Tongue (tissue), 2 donors: ENCODE results near the gene KIAA1217. TPM values are rescaled to one million over a fixed set of nuclear protein-coding genes. Genes with fewer than 3 reads are reported as not detected.

Source experiments
- DNase-seq: peaks from one replicate; pipeline ENCODE4 v3.0.0-alpha.2; 2015
- total RNA-seq: library from RNA; depleted of rRNA; stranded (reverse); fragments of >200 nt; gene quantifications from one replicate; pipeline ENCODE4 v1.2.3, GENCODE V29; 2014

KIAA1217 gene
- total RNA-seq, 1 donor from 2014 or later, result 36.0 TPM

GRCh38 chr10:24370877-24371276 lies 161.9 kb downstream of the KIAA1217 start:
- no peak for DNase-seq

DNA sequence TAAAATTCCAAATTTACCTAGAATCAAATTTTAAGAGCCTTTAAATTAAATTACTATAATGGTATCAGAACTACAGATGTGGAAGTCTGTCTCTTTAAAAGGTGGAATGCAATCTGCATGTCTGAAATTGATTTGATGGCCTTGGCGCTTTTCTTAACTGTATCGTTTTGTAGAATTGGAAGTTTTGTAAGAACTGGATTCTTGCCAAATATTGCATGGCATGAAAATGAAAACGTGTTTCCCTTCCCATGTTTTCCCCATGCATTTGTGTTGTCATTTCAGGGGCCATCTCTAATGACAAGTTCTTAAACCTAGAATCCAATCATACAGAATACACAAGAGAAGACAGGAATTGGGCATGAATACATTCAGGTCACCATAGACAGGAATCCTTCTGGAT lies 162.5 kb downstream of the KIAA1217 start:
- DNase-seq, result no peak

GRCh38 chr10:24374134-24374915 lies 165.4 kb downstream of the KIAA1217 start:
- DNase-seq, result no peak

- DNase-seq, result no peak
Observed at GRCh38 chr10:24375510-24375909, 166.6 kb downstream of the KIAA1217 start.

DNA sequence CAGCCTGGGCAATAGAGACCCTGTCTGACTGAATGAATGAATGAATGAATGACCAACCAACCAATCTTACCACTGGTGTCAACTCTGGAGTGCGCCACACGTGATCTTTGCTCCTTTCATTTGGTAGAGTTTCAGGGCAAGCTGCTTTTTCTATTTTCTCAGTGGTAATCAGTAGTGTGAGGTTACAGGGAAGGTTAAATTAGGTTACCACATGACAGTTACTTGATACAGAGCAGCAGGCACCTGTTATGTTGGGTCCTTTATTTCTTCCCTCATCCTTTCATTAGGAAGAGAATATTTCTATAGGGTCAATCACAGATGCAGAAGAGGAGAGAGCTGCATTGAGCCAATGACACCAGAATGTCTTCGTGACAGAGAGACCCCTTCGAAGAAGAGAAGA lies 167.8 kb downstream of the KIAA1217 start:
- no peak for DNase-seq

GRCh38 chr10:24378126-24378920 lies 169.4 kb downstream of the KIAA1217 start:
- DNase-seq, result no peak

DNA sequence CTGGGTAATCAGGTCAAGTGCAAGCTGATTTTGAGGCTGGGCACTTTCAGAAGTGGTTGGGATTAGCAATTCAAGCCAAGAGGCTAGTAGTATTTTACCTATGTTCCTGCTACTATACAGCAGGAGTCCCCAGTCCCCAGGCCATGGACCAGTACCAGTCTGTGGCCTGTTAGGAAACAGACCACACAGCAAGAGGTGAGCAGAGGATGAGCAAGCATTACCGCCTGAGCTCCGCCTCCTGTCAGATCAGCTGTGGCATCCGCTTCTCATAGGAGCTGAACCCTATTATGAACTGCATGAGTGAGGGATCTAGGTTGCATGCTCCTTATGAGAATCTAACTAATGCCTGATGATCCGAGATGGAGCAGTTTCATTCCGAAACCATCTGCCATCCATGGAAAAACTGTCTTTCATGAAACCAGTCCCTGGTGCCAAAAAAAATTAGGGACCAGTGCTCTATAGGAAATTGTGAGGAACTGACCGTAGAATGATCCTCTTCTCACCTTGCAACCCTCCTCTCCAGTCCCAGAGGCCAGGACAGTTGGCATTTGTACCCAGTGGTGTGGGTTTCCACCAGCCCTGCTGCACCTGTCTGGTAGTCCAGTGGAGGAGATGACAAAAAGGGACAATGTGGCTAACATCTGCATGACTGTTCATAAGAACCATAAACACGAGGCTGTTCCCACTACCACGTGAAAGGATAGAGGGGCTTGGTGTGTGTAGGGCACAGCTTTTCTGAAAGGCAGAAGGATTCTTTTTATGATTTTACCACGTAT lies 172.5 kb downstream of the KIAA1217 start:
- DNase-seq, result peak; percentile 42

- DNase-seq, result peak; percentile 64
Observed at GRCh38 chr10:24382045-24382444, 173.1 kb downstream of the KIAA1217 start.

GRCh38 chr10:24382596-24382978 lies 173.6 kb downstream of the KIAA1217 start:
- no peak for DNase-seq

DNA sequence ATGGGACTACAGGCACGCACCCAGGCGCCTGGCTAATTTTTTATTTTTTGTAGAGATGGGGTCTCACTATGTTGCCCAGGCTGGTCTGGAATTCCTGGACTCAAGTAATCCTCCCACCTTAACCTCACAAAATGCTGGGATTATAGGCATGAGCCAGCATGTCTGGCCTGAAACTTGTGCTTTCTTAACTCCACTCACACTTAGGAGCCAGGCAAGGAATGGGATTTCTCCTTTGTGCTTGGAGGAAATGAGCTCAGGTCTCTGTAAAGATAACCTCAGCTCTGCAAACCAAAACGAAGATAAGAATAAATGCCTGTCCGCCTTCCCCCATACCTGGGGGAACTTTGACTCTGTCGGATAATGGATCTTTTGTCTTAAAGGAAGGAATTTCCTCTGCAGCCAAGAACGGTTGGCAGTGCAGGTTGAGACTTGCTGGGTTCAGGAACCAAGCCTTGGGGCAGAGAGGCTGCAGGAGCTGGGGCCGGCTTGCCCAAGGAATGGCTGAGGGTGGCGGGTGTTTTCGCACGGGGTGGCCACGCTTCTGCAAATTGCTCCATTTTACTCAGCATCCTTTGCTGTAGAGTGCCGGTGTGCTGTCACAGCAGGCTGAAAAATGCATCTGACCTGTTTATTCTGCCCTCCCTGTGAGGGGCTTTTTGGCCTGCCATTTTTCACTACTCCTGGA lies 174.2 kb downstream of the KIAA1217 start:
- DNase-seq, result no peak

- peak; percentile 97 for DNase-seq
Observed at GRCh38 chr10:24383681-24384106, 174.8 kb downstream of the KIAA1217 start.

- DNase-seq, result no peak
Observed at GRCh38 chr10:24384954-24385353, 176.0 kb downstream of the KIAA1217 start.

- no peak for DNase-seq
Observed at GRCh38 chr10:24385776-24386175, 176.8 kb downstream of the KIAA1217 start.

GRCh38 chr10:24390146-24390700 lies 181.3 kb downstream of the KIAA1217 start:
- DNase-seq, result no peak

- no peak for DNase-seq
Observed at GRCh38 chr10:24390746-24391145, 181.8 kb downstream of the KIAA1217 start.

DNA sequence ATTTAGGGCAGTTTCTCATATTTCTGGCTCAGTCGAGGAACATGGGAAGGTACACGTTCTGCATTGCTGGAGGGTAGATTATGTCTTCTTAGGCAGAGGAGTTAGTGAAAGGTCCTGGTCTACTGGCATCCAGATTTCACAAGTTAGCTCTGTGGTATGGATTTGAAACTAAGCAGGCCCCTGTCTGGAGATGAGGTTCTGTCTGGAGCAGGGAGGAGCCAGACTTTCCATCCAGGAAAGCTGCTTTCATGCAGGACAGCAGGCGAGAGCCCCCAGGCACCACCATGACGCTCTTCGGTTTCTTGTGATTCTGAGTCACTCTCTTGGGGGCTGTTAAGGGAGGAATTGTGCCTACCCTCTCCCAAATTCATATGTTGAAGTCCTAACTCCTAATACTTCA lies 184.3 kb downstream of the KIAA1217 start:
- peak; percentile 61 for DNase-seq

DNA sequence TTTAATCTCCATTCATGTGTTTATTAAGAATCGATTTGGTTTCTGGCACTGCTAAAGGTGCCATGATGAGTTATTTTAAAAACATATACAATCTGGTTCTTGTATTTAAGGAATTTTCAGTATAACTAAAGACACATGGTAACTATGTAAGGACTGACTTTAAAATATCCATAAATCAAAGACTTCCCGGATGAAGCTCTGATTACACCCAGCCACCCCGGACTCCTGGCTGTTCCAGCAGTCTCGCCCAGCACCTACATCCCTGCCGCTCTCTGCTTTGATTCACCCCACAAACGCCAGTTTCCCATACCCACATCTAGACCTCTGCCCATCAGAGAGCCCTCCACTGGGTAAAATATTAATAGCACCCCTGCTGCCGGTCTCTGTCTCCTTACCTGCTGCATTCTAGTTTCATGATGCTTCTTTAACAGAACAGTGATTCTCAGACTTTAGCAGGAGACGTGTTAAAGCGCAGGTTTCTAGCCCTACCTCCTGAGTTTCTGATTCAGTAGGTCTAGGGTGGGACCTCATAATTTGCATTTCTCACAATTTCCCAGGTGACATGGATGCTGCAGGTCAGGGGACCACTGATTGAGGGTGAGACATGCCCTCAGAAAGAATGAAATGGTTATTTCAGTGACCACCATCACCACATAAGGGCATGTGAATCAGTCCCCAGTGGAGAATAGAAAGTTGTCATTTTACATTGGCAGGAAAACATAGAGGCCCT lies 185.7 kb downstream of the KIAA1217 start:
- DNase-seq, result no peak

DNA sequence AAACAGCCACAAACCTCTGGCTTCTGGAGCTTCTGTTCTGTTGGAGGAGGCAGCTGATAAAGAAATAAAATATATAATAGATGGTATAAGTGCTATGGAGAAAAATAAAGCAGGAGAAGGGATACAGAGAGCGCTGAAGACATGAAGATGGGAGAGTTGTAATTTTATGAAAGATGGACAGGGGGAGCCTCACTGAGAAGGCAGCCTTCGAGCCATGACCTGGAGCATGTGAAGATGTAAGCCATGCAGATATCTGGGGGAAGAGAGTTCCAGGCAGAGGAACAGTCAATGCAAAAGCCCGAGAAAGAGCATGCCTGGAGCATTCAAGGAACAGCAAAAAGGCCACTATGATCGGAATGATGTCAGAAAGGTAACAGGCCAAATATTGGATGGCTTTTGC lies 187.5 kb downstream of the KIAA1217 start:
- no peak for DNase-seq

GRCh38 chr10:24397662-24398061 lies 188.7 kb downstream of the KIAA1217 start:
- DNase-seq, result no peak

DNA sequence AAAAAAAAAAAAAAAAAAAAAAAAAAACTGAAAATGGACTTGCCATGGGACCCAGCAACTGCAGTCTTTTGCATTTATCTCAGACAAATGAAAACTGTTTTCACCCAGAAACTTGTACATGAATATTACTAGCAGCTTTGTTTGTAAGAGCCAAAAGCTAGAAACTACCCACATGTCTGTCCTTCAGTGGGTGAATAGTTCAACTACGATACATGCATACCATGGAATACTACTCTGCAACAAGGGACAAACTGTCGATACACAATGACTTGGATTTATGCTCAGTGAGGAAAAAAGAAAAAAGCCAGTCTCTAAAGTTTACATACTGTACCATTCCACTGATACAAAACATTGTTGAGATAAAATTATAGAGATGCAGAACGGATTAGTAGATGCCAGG lies 195.6 kb downstream of the KIAA1217 start:
- DNase-seq, result no peak

- DNase-seq, result no peak
Observed at GRCh38 chr10:24405635-24406034, 196.7 kb downstream of the KIAA1217 start.
